Trophoblast cell (in vitro differentiated cells and primary cell): ENCODE data around the gene KDM2B.

Experiments used
- DNase-seq, 2 donors: peaks; one replicate each; pipeline ENCODE4 v3.0.0-alpha.2; 2016
- H2AFZ ChIP-seq: 2 replicates; pipeline ENCODE4 v1.6.1; 2013; ENCODE audit warnings: low read length, moderate library complexity, mild to moderate bottlenecking; ENCODE audit not compliant: insufficient read depth, poor library complexity
- H2AK5ac ChIP-seq: 2 replicates; pipeline ENCODE4 v1.6.1; 2013; ENCODE audit warnings: mild to moderate bottlenecking, low read length
- H2BK120ac ChIP-seq: 2 replicates; pipeline ENCODE4 v1.6.1; 2013; ENCODE audit warnings: low read length, mild to moderate bottlenecking, moderate library complexity; ENCODE audit not compliant: insufficient read depth, poor library complexity
- H2BK12ac ChIP-seq: 2 replicates; pipeline ENCODE4 v1.6.1; 2013; ENCODE audit warnings: mild to moderate bottlenecking, low read length, moderate library complexity
- H2BK5ac ChIP-seq: 2 replicates; pipeline ENCODE4 v1.6.1; 2013; ENCODE audit warnings: low read length, low read depth, moderate library complexity, mild to moderate bottlenecking; ENCODE audit not compliant: poor library complexity
- H3K14ac ChIP-seq: 2 replicates; pipeline ENCODE4 v1.6.1; 2013; ENCODE audit warnings: mild to moderate bottlenecking, low read length
- H3K18ac ChIP-seq: 2 replicates; pipeline ENCODE4 v1.6.1; 2013; ENCODE audit warnings: mild to moderate bottlenecking, low read length
- H3K23ac ChIP-seq: 2 replicates; pipeline ENCODE4 v1.6.1; 2013; ENCODE audit warnings: low read length
- H3K27ac ChIP-seq: 2 replicates; pipeline ENCODE4 v1.5.1; 2013; ENCODE audit warnings: low read depth, mild to moderate bottlenecking, inconsistent platforms, low read length, moderate library complexity
- H3K27me3 ChIP-seq: 2 replicates; pipeline ENCODE4 v1.6.1; 2013; ENCODE audit warnings: inconsistent platforms, mild to moderate bottlenecking, low read length, moderate library complexity; ENCODE audit not compliant: insufficient read depth
- H3K36me3 ChIP-seq, 2 experiments: 1 replicate in 1 of 2; 2 replicates in 1 of 2; pipeline ENCODE4 v1.6.1; 2013; ENCODE audit warnings: low read length in 2 of 2, mild to moderate bottlenecking in 2 of 2, moderate library complexity in 1 of 2; ENCODE audit not compliant: insufficient read depth in 2 of 2, control insufficient read depth in 1 of 2
- H3K4ac ChIP-seq: 2 replicates; pipeline ENCODE4 v1.6.1; 2013; ENCODE audit warnings: low read depth, mild to moderate bottlenecking, low read length, moderate library complexity
- H3K4me1 ChIP-seq, 2 experiments: 1 replicate in 1 of 2; 2 replicates in 1 of 2; pipeline ENCODE4 v1.6.1; 2013; ENCODE audit warnings: low read length in 2 of 2, mild to moderate bottlenecking in 2 of 2, moderate library complexity in 1 of 2; ENCODE audit not compliant: insufficient read depth in 2 of 2, control insufficient read depth in 1 of 2
- H3K4me2 ChIP-seq: 2 replicates; pipeline ENCODE4 v1.6.1; 2013; ENCODE audit warnings: inconsistent platforms, mild to moderate bottlenecking, low read length, moderate library complexity
- H3K4me3 ChIP-seq: 2 replicates; pipeline ENCODE4 v1.5.1; 2013; ENCODE audit warnings: mild to moderate bottlenecking, low read depth, low read length, inconsistent platforms
- H3K79me1 ChIP-seq: one replicate; pipeline ENCODE4 v1.6.1; 2013; ENCODE audit warnings: low read length
- H3K79me2 ChIP-seq: 2 replicates; pipeline ENCODE4 v1.6.1; 2013; ENCODE audit warnings: low read length, mild to moderate bottlenecking; ENCODE audit not compliant: control insufficient read depth, insufficient read depth, poor library complexity
- H3K9ac ChIP-seq: 2 replicates; pipeline ENCODE4 v1.6.1; 2013; ENCODE audit warnings: mild to moderate bottlenecking, low read length
- H3K9me3 ChIP-seq: 2 replicates; pipeline ENCODE4 v1.6.1; 2013; ENCODE audit warnings: low read depth, mild to moderate bottlenecking, control low read depth, inconsistent platforms, low read length; ENCODE audit not compliant: insufficient read depth
- H4K12ac ChIP-seq: 2 replicates; pipeline ENCODE4 v1.6.1; 2013; ENCODE audit warnings: low read depth, mild to moderate bottlenecking, low read length, moderate library complexity
- H4K8ac ChIP-seq: 2 replicates; pipeline ENCODE4 v1.6.1; 2013; ENCODE audit warnings: low read depth, mild to moderate bottlenecking, low read length, moderate library complexity
- H4K91ac ChIP-seq: one replicate; pipeline ENCODE4 v1.6.1; 2013; ENCODE audit warnings: low read depth, mild to moderate bottlenecking, low read length, moderate library complexity
- WGBS: extraction: QIAGEN DNeasy Blood & Tissue Kit; methylation state at CpG from one replicate; pipeline ENCODE4 v1.1.7; 2013; ENCODE audit warnings: missing lambda C conversion rate; ENCODE audit not compliant: insufficient read length, insufficient coverage; ENCODE audit errors: extremely low coverage; 5-methylcytosine and 5-hydroxymethylcytosine counted together

Gene KDM2B

GRCh38 chr12:121443911-121444841 is 136.6 kb downstream of the KDM2B start:
- Histone ChIP-seq H3K4me3 (no peak overlapping the region), H4K8ac (no peak overlapping the region), H3K4me2 (no peak overlapping the region), H3K79me2 (no peaks in the 10 kb centered on the region), H3K9ac (no peak overlapping the region), H4K91ac (no peak overlapping the region), H2BK120ac (no peak overlapping the region), H3K14ac (no peak overlapping the region), H3K79me1 (no peaks in the 10 kb centered on the region), H4K12ac (no peak overlapping the region), H3K9me3 (no peaks in the 10 kb centered on the region), H2BK12ac (no peak overlapping the region), H2AK5ac (no peak overlapping the region), H2BK5ac (no peak overlapping the region), H3K27ac (peak overlapping the region; percentile 4), H3K27me3 (no peaks in the 10 kb centered on the region), H3K23ac (no peak overlapping the region), H2AFZ (no peak overlapping the region), H3K4ac (no peak overlapping the region), H3K18ac (no peak overlapping the region), H3K4me1 (peaks cover 4 to 5% of the 10 kb centered on the region in 2 experiments), H3K36me3 (peaks cover 57 to 59% of the 10 kb centered on the region in 2 experiments)
- whole genome bisulfite sequencing = no CpG with 5 or more reads among the region's 45 CpGs
- no peak for DNase-seq

DNA sequence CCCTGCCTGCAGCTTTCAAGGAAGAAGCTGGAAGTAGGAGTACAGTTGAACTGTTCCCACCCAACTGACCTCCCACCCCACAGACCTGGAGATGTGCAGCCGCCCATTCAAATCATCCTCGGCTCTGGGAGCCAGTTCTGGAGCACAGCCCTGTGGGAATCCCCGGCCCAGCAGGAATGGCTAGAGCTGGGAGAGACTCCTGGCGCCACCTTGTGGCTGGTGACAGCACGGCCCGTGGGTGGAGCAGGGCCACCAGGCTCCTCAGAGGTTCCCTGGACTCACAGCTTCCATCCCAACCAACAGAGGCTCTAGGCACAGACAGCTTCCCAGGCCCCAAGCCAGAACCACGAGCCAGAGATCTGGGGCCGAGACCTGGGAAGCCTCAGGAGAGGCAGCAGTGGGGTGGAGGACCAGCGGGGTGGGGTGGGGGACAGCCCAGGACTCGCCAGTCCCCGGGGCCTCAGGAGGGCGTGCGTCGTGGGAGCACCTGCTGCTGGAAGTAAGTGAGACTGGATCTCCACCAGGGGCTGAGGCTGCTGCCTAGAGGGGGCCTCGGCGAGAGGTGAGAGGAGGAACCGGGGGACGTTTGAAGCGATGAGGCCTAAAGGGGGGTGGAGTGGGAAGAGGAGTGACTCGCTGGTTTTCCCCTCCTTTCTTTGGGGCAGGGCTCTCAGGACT is 137.5 kb downstream of the KDM2B start:
- Histone ChIP-seq H4K8ac (no peak overlapping the region), H4K12ac (no peak overlapping the region), H2BK12ac (no peak overlapping the region), H2AK5ac (no peak overlapping the region), H3K79me1 (no peaks in the 10 kb centered on the region), H3K27ac (no peak overlapping the region), H2BK120ac (no peak overlapping the region), H3K4me1 (peaks cover 4 to 5% of the 10 kb centered on the region in 2 experiments), H3K18ac (no peak overlapping the region), H3K27me3 (no peaks in the 10 kb centered on the region), H2AFZ (no peak overlapping the region), H4K91ac (no peak overlapping the region), H3K4me2 (no peak overlapping the region), H3K23ac (no peak overlapping the region), H3K9ac (no peak overlapping the region), H2BK5ac (no peak overlapping the region), H3K79me2 (no peaks in the 10 kb centered on the region), H3K4me3 (no peak overlapping the region), H3K9me3 (no peaks in the 10 kb centered on the region), H3K4ac (no peak overlapping the region), H3K36me3 (peaks cover 55 to 59% of the 10 kb centered on the region in 2 experiments), H3K14ac (no peak overlapping the region)
- peak; percentile 76 to 91 for DNase-seq
- no CpG with 5 or more reads among the region's 20 CpGs for WGBS

DNA sequence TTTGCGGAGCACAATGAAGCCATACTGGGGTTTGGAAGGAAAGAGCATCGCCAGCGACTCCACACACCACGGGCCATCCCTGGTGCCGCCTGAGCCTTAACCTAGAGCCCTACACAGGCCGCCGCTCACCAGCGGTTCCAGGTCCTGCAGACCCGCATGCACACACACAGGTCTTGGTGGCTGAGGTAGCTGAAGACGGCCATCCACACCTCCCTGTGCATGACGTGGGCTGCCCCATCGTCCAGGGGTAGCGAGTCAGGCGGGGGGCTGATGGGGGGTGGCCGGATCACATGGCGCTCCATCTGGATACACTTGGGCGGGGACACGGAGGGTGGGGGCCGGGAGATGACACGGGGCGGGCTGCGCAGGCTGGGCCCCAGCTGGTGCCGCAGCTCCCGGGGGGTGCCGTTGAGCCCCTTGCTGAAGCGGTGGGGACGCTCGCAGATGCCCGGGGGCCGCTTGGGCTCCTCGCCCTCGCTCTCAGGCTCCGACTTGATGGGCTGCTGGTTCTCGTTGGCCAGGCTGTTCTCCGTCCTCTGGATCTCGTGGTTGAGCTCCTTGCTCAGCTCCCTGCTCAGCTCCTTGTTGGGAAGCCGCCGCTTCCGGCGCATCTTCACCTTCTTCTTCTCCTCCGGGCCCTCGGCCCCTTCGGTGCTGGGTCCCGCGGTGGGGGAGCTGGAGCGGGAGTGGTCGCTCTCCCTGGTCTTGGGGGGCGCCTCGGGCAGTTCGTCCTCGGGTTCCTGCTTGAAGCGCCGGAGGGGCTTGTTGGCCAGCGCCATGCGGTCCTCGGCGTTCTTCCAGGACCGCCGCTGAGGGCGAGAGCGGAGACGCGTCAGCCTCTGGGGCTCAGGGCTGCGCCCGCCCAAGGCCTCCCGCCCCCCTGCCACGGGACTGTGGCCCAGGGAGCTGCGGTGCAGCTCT is 138.5 kb downstream of the KDM2B start:
- WGBS = no CpG with 5 or more reads among the region's 68 CpGs
- Histone ChIP-seq H3K4me1 (peaks cover 4 to 5% of the 10 kb centered on the region in 2 experiments), H4K12ac (no peak overlapping the region), H3K79me1 (no peaks in the 10 kb centered on the region), H3K4ac (no peak overlapping the region), H2BK12ac (no peak overlapping the region), H3K27ac (no peak overlapping the region), H3K36me3 (peaks cover 54 to 63% of the 10 kb centered on the region in 2 experiments), H4K8ac (no peak overlapping the region), H2AK5ac (no peak overlapping the region), H3K14ac (no peak overlapping the region), H3K4me3 (no peak overlapping the region), H2AFZ (no peak overlapping the region), H3K4me2 (no peak overlapping the region), H3K79me2 (no peaks in the 10 kb centered on the region), H3K18ac (no peak overlapping the region), H3K9ac (no peak overlapping the region), H3K23ac (no peak overlapping the region), H3K9me3 (no peaks in the 10 kb centered on the region), H4K91ac (no peak overlapping the region), H3K27me3 (no peaks in the 10 kb centered on the region), H2BK120ac (no peak overlapping the region), H2BK5ac (no peak overlapping the region)
- no peak for DNase-seq

DNA sequence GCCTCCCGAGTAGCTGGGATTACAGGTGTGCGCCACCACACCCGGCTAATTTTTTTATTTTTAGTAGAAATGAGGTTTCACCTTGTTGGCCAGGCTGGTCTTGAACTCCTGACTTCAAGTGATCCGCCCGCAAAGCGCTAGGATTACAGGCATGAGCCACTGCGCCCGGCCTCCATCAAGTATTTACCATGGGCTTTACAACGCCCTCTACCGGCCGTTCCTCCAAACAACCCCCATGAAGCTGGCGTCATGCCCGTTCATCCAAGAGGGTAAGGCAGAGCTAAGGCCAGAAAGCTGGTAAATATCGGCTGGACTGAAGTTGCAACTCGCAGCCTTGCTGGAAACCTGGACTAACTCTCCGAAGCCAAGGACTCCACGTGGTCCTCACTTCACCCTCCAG is 139.3 kb downstream of the KDM2B start:
- Histone ChIP-seq H2AFZ (no peak overlapping the region), H2AK5ac (no peak overlapping the region), H3K4ac (no peak overlapping the region), H3K23ac (no peak overlapping the region), H4K12ac (no peak overlapping the region), H3K14ac (no peak overlapping the region), H3K27ac (no peak overlapping the region), H3K4me1 (peaks cover 4 to 5% of the 10 kb centered on the region in 2 experiments), H3K79me1 (no peaks in the 10 kb centered on the region), H3K9ac (no peak overlapping the region), H3K27me3 (no peaks in the 10 kb centered on the region), H2BK120ac (no peak overlapping the region), H3K36me3 (peaks cover 56 to 67% of the 10 kb centered on the region in 2 experiments), H4K91ac (no peak overlapping the region), H4K8ac (no peak overlapping the region), H3K18ac (no peak overlapping the region), H3K4me2 (no peak overlapping the region), H3K9me3 (no peaks in the 10 kb centered on the region), H2BK5ac (no peak overlapping the region), H3K4me3 (no peak overlapping the region), H3K79me2 (no peaks in the 10 kb centered on the region), H2BK12ac (no peak overlapping the region)
- WGBS = no CpG with 5 or more reads among the region's 17 CpGs
- peak in 1 of 2 donors; percentile 24 for DNase-seq
